ENCODE measurements around the gene ZBTB12. TPM values are rescaled to one million over a fixed set of nuclear protein-coding genes. Genes with fewer than 3 reads are reported as not detected.

ZBTB12 gene
- total and polyA plus RNA-seq, 2 of the 8 experiments (the other 6 are each of a cell fraction or from before 2014, with no cell fraction given): 20.7 to 40.8 TPM

DNA sequence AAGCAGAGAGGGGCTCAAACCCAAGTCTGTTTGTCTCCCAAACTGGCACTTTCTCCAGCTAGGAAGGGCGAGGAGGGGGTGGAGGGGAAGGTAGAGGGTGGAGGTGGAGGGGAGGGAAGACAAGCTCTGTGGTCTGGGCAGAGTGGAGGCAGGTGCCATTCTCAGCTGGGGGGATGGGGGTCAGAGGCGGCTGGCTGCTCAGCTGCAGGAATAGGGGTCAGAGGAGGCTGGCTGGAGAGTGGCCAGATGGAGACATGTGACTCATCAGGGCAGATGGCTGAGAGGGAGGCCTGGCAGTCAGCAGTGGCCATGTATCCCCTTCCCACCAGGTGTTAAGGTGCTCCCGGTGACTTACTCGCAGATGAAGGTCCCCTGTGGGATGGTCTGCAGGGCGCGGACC is 19.5 kb downstream of the ZBTB12 start:
- no peak overlapping the region for H3K23ac ChIP-seq (ENCODE audit: insufficient read length)
- no peak for TF ChIP-seq SUZ12 (IDR thresholded peaks at IDR 0.05; ENCODE audit: low read length)
- TF ChIP-seq CEBPB (IDR thresholded peaks at IDR 0.05; ENCODE audit: low read depth, low read length): no peak

More for the DNA sequence above, 19.5 kb downstream of the ZBTB12 start:
- Histone ChIP-seq H4K5ac (ENCODE audit: insufficient read length, low read depth, low read length) (no peak overlapping the region), H3K4me2 (ENCODE audit: insufficient read depth in 1 of 2, low read depth in 2 of 2, low read length in 2 of 2) (no peak overlapping the region), H2BK12ac (ENCODE audit: low read depth, low read length) (no peak overlapping the region), H3K27ac (ENCODE audit: low read depth, low read length) (no peak overlapping the region), H3K14ac (ENCODE audit: insufficient read length) (no peak overlapping the region), H2BK15ac (ENCODE audit: low read length) (no peak overlapping the region), H3K9ac (replicated peaks in 1 of 4; ENCODE audit: extremely low read depth in 1 of 4, low read depth in 3 of 4, low read length in 3 of 4) (no peak overlapping the region), H2AFZ (ENCODE audit: low read length) (no peak overlapping the region), H4K20me1 (replicated peaks in 1 of 2; ENCODE audit: control insufficient read depth in 1 of 2, insufficient read depth in 2 of 2, low read length in 2 of 2) (peaks cover 2 to 15% of the 10 kb centered on the region in 2 experiments), H3K36me3 (ENCODE audit: control insufficient read depth in 2 of 4, insufficient read depth in 4 of 4, low read length in 3 of 4) (peaks cover 33 to 69% (median 59%) of the 10 kb centered on the region in 4 experiments), H3K23me2 (ENCODE audit: low read depth, low read length) (no peaks in the 10 kb centered on the region), H3K79me2 (ENCODE audit: control insufficient read depth in 1 of 2, insufficient read depth in 2 of 2, low read length in 2 of 2) (no peaks in the 10 kb centered on the region; a peak in 1 of 4 replicates), H3K18ac (ENCODE audit: extremely low read depth, low read length) (no peak overlapping the region), H4K91ac (replicated peaks; ENCODE audit: insufficient read length, low read length) (no peak overlapping the region), H3K9me3 (ENCODE audit: insufficient read depth in 2 of 2, low read depth in 1 of 2, low read length in 1 of 2) (no peaks in the 10 kb centered on the region), H2AK5ac (ENCODE audit: low read depth, low read length) (no peak overlapping the region), H3K4ac (replicated peaks; ENCODE audit: insufficient read length, low read depth, low read length) (no peak overlapping the region), H3K4me3 (ENCODE audit: extremely low read depth in 1 of 4, insufficient read depth in 2 of 4, low read depth in 3 of 4, low read length in 4 of 4) (no peak overlapping the region), H2BK20ac (ENCODE audit: low read length) (no peak overlapping the region), H3K4me1 (replicated peaks in 1 of 4; ENCODE audit: control insufficient read depth in 3 of 4, insufficient read depth in 4 of 4, low read length in 3 of 4) (peaks cover 0 to 11% (median 0%) of the 10 kb centered on the region in 4 experiments; a peak in 1 of 7 replicates), H4K8ac (ENCODE audit: extremely low read depth, insufficient read depth, low read length) (no peak overlapping the region), H3K79me1 (ENCODE audit: low read depth, low read length) (no peaks in the 10 kb centered on the region; the same call in none of the 2 replicates), H3K27me3 (replicated peaks in 1 of 4; ENCODE audit: control insufficient read depth in 3 of 4, extremely low read depth in 1 of 4, insufficient read depth in 3 of 4, low read length in 3 of 4) (no peaks in the 10 kb centered on the region), H2BK120ac (replicated peaks; ENCODE audit: low read depth, low read length) (no peak overlapping the region), H3K56ac (replicated peaks; ENCODE audit: insufficient read length, low read depth, low read length) (no peak overlapping the region), H2BK5ac (ENCODE audit: low read depth, low read length) (no peak overlapping the region)
- POLR2A ChIA-PET (ENCODE audit: partially characterized antibody): interaction anchor here (0.9 to 3.2 kb wide), 5 partner anchors 9 to 48 kb away, joined by 3 to 10 read pairs (median 7); no protein-coding TSS in a partner anchor
- DNase-seq (ENCODE audit: low read depth in 1 of 2, low spot score in 2 of 2): no peak
- 92% methylated on average over 6 of the region's 6 CpGs; no CpG with 5 or more reads in 1 of the 2 experiments for WGBS, 2 experiments (ENCODE audit: extremely low coverage in 1 of 2, insufficient coverage in 1 of 2, insufficient read length in 1 of 2, insufficient replicate concordance in 2 of 2, low coverage in 1 of 2, low lambda C conversion rate in 2 of 2, missing lambda C conversion rate in 1 of 2)
- CTCF ChIA-PET (ENCODE audit: partially characterized antibody): interaction anchor here (1.3 to 2.4 kb wide), 4 partner anchors 15 to 98 kb away, joined by 3 to 7 read pairs (median 4); partner anchors contain the start of gene EHMT2
- FAIRE-seq: no peak
